Non-pigmented ciliary epithelial cell (primary cell): ENCODE data around the gene SETX.
A peak's percentile ranks its signal among the peaks of the same experiment; 100 is the strongest.
"Not testable (repeated sequence)": the region's sequence is repeated elsewhere in the genome, so short reads cannot be mapped to it uniquely, and the experiment has no call there.

Experiments
- DNase-seq: peaks from one replicate; pipeline ENCODE4 v3.0.0-alpha.2; 2010; ENCODE audit warnings: low read depth

Gene SETX

GRCh38 chr9:132283165-132283564, 71.6 kb downstream of the SETX start:
- DNase-seq, result no peak

- no peak for DNase-seq
These were observed 79.9 kb downstream of the SETX start for GRCh38 chr9:132274861-132275260.

- not testable (repeated sequence) for DNase-seq
These were observed 84.9 kb downstream of the SETX start for GRCh38 chr9:132269704-132270516.

- DNase-seq, result no peak
These were observed 85.9 kb downstream of the SETX start for GRCh38 chr9:132268725-132269352.

GRCh38 chr9:132267660-132268059, 87.1 kb downstream of the SETX start:
- DNase-seq, result no peak

GRCh38 chr9:132266017-132266416, 88.8 kb downstream of the SETX start:
- no peak for DNase-seq

GRCh38 chr9:132260846-132261245, 93.9 kb downstream of the SETX start:
- DNase-seq, result no peak

- no peak for DNase-seq
These were observed 104.2 kb downstream of the SETX start for GRCh38 chr9:132250324-132251262.

GRCh38 chr9:132249690-132250089, 105.1 kb downstream of the SETX start:
- DNase-seq, result no peak

- no peak for DNase-seq
These were observed 105.7 kb downstream of the SETX start for GRCh38 chr9:132249123-132249522.

- DNase-seq, result no peak
These were observed 106.8 kb downstream of the SETX start for GRCh38 chr9:132247942-132248341.

GRCh38 chr9:132245465-132245864, 109.3 kb downstream of the SETX start:
- DNase-seq, result no peak

GRCh38 chr9:132244582-132245455, 110.0 kb downstream of the SETX start:
- no peak for DNase-seq

- no peak for DNase-seq
These were observed 111.4 kb downstream of the SETX start for GRCh38 chr9:132243156-132244074.

GRCh38 chr9:132242621-132243155, 112.1 kb downstream of the SETX start:
- DNase-seq, result no peak

GRCh38 chr9:132241840-132242620, 112.8 kb downstream of the SETX start:
- DNase-seq, result no peak

GRCh38 chr9:132241483-132241839, 113.3 kb downstream of the SETX start:
- no peak for DNase-seq

GRCh38 chr9:132240841-132241482, 113.8 kb downstream of the SETX start:
- peak; percentile 27 for DNase-seq
